GM21529 (cell line): ENCODE data around the gene CYFIP1.

Experiments used
- ATAC-seq: cut with Tn5 transposase; IDR thresholded peaks from one replicate; pipeline ENCODE4 v1.9.1; 2021; ENCODE audit not compliant: unreplicated experiment

Gene CYFIP1

GRCh38 chr15:22891426-22892210 lies 88.5 kb downstream of the CYFIP1 start:
- no peak for ATAC-seq

GRCh38 chr15:22890296-22890695 lies 89.9 kb downstream of the CYFIP1 start:
- no peak for ATAC-seq

GRCh38 chr15:22889146-22889818 lies 90.9 kb downstream of the CYFIP1 start:
- no peak for ATAC-seq

- no peak for ATAC-seq
Observed at GRCh38 chr15:22888120-22888859, 91.9 kb downstream of the CYFIP1 start.

- ATAC-seq = no peak
Observed at GRCh38 chr15:22887157-22887951, 92.8 kb downstream of the CYFIP1 start.

GRCh38 chr15:22885120-22885519 lies 95.0 kb downstream of the CYFIP1 start:
- ATAC-seq = no peak

GRCh38 chr15:22884344-22884743 lies 95.8 kb downstream of the CYFIP1 start:
- ATAC-seq = no peak

- ATAC-seq = no peak
Observed at GRCh38 chr15:22883196-22883595, 97.0 kb downstream of the CYFIP1 start.

- ATAC-seq = no peak
Observed at GRCh38 chr15:22881739-22882440, 98.3 kb downstream of the CYFIP1 start.

GRCh38 chr15:22880981-22881738 lies 99.0 kb downstream of the CYFIP1 start:
- ATAC-seq = no peak

GRCh38 chr15:22880068-22880980 lies 99.8 kb downstream of the CYFIP1 start:
- ATAC-seq = no peak

- no peak for ATAC-seq
Observed at GRCh38 chr15:22878103-22878502, 102.1 kb downstream of the CYFIP1 start.

GRCh38 chr15:22877607-22878006 lies 102.6 kb downstream of the CYFIP1 start:
- ATAC-seq = no peak

- ATAC-seq = no peak
Observed at GRCh38 chr15:22877117-22877516, 103.1 kb downstream of the CYFIP1 start.

GRCh38 chr15:22874966-22875365 lies 105.2 kb downstream of the CYFIP1 start:
- no peak for ATAC-seq

GRCh38 chr15:22874256-22874655 lies 105.9 kb downstream of the CYFIP1 start:
- ATAC-seq = no peak

GRCh38 chr15:22873841-22874240 lies 106.3 kb downstream of the CYFIP1 start:
- no peak for ATAC-seq

- ATAC-seq = no peak
Observed at GRCh38 chr15:22872936-22873701, 107.0 kb downstream of the CYFIP1 start.
